ENCODE results near the gene LVRN.
A peak's percentile ranks its signal among the peaks of the same experiment; 100 is the strongest.

Gene LVRN

DNA sequence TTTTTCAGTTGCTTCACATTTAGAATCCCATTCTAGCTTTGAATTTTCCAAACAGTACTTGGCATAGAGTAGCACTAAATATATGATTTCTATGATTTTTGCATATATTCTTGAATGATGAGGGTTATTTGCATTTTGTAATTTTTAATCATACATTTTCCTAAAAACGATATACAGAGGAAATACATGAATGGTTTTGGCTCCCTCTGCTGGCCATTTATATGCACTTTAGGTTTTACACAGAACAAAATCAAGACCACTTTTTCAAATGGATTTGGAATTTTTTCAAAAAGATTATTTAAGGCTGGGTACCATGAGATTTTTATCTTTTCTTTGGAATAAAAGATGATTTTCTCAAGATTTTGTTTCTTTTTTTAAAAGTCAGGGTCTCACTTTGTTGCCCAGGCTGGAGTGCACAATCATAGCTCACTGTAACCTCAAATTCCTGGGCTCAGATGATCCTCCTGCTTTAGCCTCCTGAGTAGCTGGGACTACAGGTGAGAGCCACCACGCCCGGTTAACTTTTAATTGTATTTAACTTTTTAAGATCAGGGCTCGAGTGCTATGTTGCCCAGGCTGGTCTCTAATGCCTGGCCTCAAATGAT is 105.9 kb downstream of the LVRN start:
- no peak overlapping the region for H3K4me2 ChIP-seq (ENCODE audit: insufficient read depth, low read length)
- peaks cover 9% of the 10 kb centered on the region for H3K27me3 ChIP-seq (ENCODE audit: insufficient read depth, low read length, poor library complexity)
- no peaks in the 10 kb centered on the region for H3K79me2 ChIP-seq (ENCODE audit: insufficient read depth, low read length)
- no peak overlapping the region for H3K9ac ChIP-seq (ENCODE audit: low read depth, low read length)
- no peaks in the 10 kb centered on the region for H3K9me3 ChIP-seq (ENCODE audit: insufficient read depth, low read length, severe bottlenecking)
- no peaks in the 10 kb centered on the region for H4K20me1 ChIP-seq (ENCODE audit: insufficient read depth, low read length)
- no peak overlapping the region for H2AFZ ChIP-seq (ENCODE audit: low read depth, low read length)
- peak; percentile 33 for DNase-seq
- H3K4me3 ChIP-seq (ENCODE audit: low read depth in 1 of 2, low read length in 2 of 2), result no peak overlapping the region
- TF ChIP-seq, protein P1, sequence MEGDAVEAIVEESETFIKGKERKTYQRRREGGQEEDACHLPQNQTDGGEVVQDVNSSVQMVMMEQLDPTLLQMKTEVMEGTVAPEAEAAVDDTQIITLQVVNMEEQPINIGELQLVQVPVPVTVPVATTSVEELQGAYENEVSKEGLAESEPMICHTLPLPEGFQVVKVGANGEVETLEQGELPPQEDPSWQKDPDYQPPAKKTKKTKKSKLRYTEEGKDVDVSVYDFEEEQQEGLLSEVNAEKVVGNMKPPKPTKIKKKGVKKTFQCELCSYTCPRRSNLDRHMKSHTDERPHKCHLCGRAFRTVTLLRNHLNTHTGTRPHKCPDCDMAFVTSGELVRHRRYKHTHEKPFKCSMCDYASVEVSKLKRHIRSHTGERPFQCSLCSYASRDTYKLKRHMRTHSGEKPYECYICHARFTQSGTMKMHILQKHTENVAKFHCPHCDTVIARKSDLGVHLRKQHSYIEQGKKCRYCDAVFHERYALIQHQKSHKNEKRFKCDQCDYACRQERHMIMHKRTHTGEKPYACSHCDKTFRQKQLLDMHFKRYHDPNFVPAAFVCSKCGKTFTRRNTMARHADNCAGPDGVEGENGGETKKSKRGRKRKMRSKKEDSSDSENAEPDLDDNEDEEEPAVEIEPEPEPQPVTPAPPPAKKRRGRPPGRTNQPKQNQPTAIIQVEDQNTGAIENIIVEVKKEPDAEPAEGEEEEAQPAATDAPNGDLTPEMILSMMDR (IDR thresholded peaks at IDR 0.05; ENCODE audit: borderline replicate concordance, extremely low read depth, low read length, poor library complexity, severe bottlenecking), result peak; percentile 78
- no peak for TF ChIP-seq EZH2 (IDR thresholded peaks at IDR 0.05; ENCODE audit: borderline replicate concordance, low read depth, low read length, severe bottlenecking)
- H3K27ac ChIP-seq (ENCODE audit: low read length), result no peak overlapping the region
- ATAC-seq (ENCODE audit: insufficient read depth, low read depth), result peak; percentile 74
- no peaks in the 10 kb centered on the region for H3K36me3 ChIP-seq (ENCODE audit: insufficient read depth, low read length)
- no peaks in the 10 kb centered on the region for H3K4me1 ChIP-seq (ENCODE audit: insufficient read depth, low read length)

DNA sequence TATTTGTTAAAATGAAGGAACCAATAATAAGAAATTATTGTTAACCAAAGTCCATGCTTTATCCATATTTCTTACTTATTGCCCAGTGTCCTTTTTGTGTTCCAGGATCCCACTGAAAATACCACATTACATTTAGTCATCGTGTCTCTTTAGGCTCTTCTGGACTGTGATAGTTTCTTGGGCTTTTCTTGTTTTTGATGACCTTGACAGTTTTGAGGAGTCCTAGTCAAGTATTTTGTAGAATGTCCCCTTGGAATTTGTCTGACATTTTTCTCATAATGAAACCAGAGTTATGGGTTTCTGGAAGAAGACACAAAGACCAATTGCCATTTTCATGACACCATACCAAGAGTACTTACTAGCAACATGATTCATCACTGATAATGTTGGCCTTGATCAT is 108.9 kb downstream of the LVRN start:
- Histone ChIP-seq H3K4me3 (ENCODE audit: low read depth in 1 of 2, low read length in 2 of 2) (no peak overlapping the region), H3K4me2 (ENCODE audit: insufficient read depth, low read length) (no peak overlapping the region), H3K27me3 (ENCODE audit: insufficient read depth, low read length, poor library complexity) (peaks cover 8% of the 10 kb centered on the region), H3K36me3 (ENCODE audit: insufficient read depth, low read length) (no peaks in the 10 kb centered on the region), H3K4me1 (ENCODE audit: insufficient read depth, low read length) (no peaks in the 10 kb centered on the region), H4K20me1 (ENCODE audit: insufficient read depth, low read length) (no peaks in the 10 kb centered on the region), H3K9me3 (ENCODE audit: insufficient read depth, low read length, severe bottlenecking) (no peaks in the 10 kb centered on the region), H3K27ac (ENCODE audit: low read length) (no peak overlapping the region), H3K9ac (ENCODE audit: low read depth, low read length) (no peak overlapping the region), H3K79me2 (ENCODE audit: insufficient read depth, low read length) (no peaks in the 10 kb centered on the region), H2AFZ (ENCODE audit: low read depth, low read length) (no peak overlapping the region)
- DNase-seq (no peak), ATAC-seq (ENCODE audit: insufficient read depth, low read depth) (no peak)
- TF ChIP-seq, protein P1 (IDR thresholded peaks at IDR 0.05; ENCODE audit: borderline replicate concordance, extremely low read depth, low read length, poor library complexity, severe bottlenecking), result no peak
- TF ChIP-seq EZH2 (IDR thresholded peaks at IDR 0.05; ENCODE audit: borderline replicate concordance, low read depth, low read length, severe bottlenecking), result no peak

DNA sequence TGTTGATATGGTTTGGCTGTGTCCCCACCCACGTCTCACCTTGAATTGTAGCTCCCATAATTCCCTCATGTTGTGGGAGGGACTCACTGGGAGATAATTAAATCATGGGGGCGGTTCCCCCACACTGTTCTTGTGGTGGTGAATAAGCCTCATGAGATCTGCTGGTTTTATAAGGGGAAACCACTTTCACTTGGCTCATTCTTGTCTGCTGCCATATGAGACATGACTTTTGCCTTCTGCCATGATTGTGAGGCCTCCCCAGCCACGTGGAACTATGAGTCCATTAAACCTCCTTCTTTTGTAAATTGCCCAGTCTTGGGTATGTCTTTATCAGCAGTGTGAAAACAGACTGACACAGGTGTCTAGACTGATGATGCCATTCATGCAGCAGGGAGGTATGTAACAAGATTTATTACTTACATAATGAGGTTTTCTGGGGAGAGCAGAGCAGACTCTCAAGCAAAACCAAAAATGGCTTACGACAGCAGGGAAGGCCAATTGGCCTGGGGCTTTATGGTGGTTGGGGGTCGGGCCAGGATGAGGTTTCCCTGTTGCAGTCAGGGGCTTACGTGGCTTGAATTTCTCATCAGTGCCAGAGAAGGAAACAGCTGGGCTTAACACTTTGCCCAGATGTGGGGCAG is 113.0 kb downstream of the LVRN start:
- no peaks in the 10 kb centered on the region for H3K4me1 ChIP-seq (ENCODE audit: insufficient read depth, low read length)
- peak; percentile 23 for DNase-seq
- no peaks in the 10 kb centered on the region for H3K9me3 ChIP-seq (ENCODE audit: insufficient read depth, low read length, severe bottlenecking)
- TF ChIP-seq, protein P1 (IDR thresholded peaks at IDR 0.05; ENCODE audit: borderline replicate concordance, extremely low read depth, low read length, poor library complexity, severe bottlenecking), result no peak
- no peaks in the 10 kb centered on the region for H3K79me2 ChIP-seq (ENCODE audit: insufficient read depth, low read length)
- no peak overlapping the region for H3K9ac ChIP-seq (ENCODE audit: low read depth, low read length)
- peaks cover 3% of the 10 kb centered on the region; the same call in 1 of the 2 replicates for H4K20me1 ChIP-seq (ENCODE audit: insufficient read depth, low read length)
- H3K36me3 ChIP-seq (ENCODE audit: insufficient read depth, low read length), result no peaks in the 10 kb centered on the region
- no peak overlapping the region for H3K4me3 ChIP-seq (ENCODE audit: low read depth in 1 of 2, low read length in 2 of 2)
- H3K4me2 ChIP-seq (ENCODE audit: insufficient read depth, low read length), result no peak overlapping the region
- H3K27me3 ChIP-seq (ENCODE audit: insufficient read depth, low read length, poor library complexity), result no peaks in the 10 kb centered on the region
- H3K27ac ChIP-seq (ENCODE audit: low read length), result no peak overlapping the region
- no peak overlapping the region for H2AFZ ChIP-seq (ENCODE audit: low read depth, low read length)
- peak; percentile 67 for ATAC-seq (ENCODE audit: insufficient read depth, low read depth)
